Upper lobe of right lung (tissue), 1 donor: Measurements from ENCODE around the gene SIX6. TPM values are rescaled to one million over a fixed set of nuclear protein-coding genes. Genes with fewer than 3 reads are reported as not detected.
A peak's percentile ranks its signal among the peaks of the same experiment; 100 is the strongest.

ENCODE experiments used
- ATAC-seq: fragments of 200-7000 bp; cut with Tn5 transposase; one replicate; pipeline ENCODE4 v1.9.1; 2020; ENCODE audit warnings: mild to moderate bottlenecking, moderate library complexity
- DNase-seq: peaks from one replicate; pipeline ENCODE4 v3.0.0-alpha.2; 2020
- H3K27ac ChIP-seq: fragments of 200-600 bp; one replicate; pipeline ENCODE4 v1.8.0; 2022
- H3K27me3 ChIP-seq: fragments of 200-600 bp; one replicate; pipeline ENCODE4 v1.8.0; 2022; ENCODE audit warnings: mild to moderate bottlenecking
- H3K36me3 ChIP-seq: fragments of 200-600 bp; one replicate; pipeline ENCODE4 v1.8.0; 2022
- H3K4me1 ChIP-seq: fragments of 200-600 bp; one replicate; pipeline ENCODE4 v1.8.0; 2022
- H3K4me3 ChIP-seq: fragments of 200-600 bp; one replicate; pipeline ENCODE4 v1.8.0; 2022; ENCODE audit warnings: mild to moderate bottlenecking
- H3K9me3 ChIP-seq: fragments of 200-600 bp; one replicate; pipeline ENCODE4 v1.8.0; 2022
- CTCF ChIP-seq: fragments of 200-600 bp; IDR thresholded peaks from one replicate; pipeline ENCODE4 v1.8.0; 2022; ENCODE audit warnings: antibody characterized with exemption
- intact Hi-C: fragments of 100-400 bp; cut with DNase I; formaldehyde crosslinking; loops from one replicate; pipeline ENCODE4 v1.11.0; 2022
- total RNA-seq: library from RNA; stranded (reverse); fragmentation: NEBNext Ultra II Directional; extraction: Animal tissue kit (Norgen Biotek cat#: 25700); gene quantifications from one replicate; pipeline ENCODE4 v1.2.1, GENCODE V29; 2021
- donor health status: DM: no; HTN: yes; CAD: no; lungs with severe emphysema.

The SIX6 gene
- total RNA-seq, 1 donor from 2014 or later, result not detected

GRCh38 chr14:60510951-60511599 is 2.1 kb downstream of the SIX6 start:
- TF ChIP-seq CTCF, result no peak
- no peak overlapping the region for H3K27ac ChIP-seq
- H3K27me3 ChIP-seq, result peaks cover 99% of the 10 kb centered on the region
- ATAC-seq (no peak), DNase-seq (no peak)
- no peaks in the 10 kb centered on the region for H3K9me3 ChIP-seq
- intact Hi-C loops, result no loop called here
- H3K36me3 ChIP-seq, result no peaks in the 10 kb centered on the region
- H3K4me3 ChIP-seq, result no peak overlapping the region
- H3K4me1 ChIP-seq, result peaks cover 14% of the 10 kb centered on the region

- intact Hi-C loops, result no loop called here
Observed at GRCh38 chr14:60512126-60512525, 3.2 kb downstream of the SIX6 start.

GRCh38 chr14:60512973-60513571 is 4.1 kb downstream of the SIX6 start:
- Histone ChIP-seq H3K27ac (no peak overlapping the region), H3K4me3 (no peak overlapping the region), H3K9me3 (no peaks in the 10 kb centered on the region), H3K27me3 (peaks cover 90% of the 10 kb centered on the region), H3K4me1 (peaks cover 14% of the 10 kb centered on the region), H3K36me3 (no peaks in the 10 kb centered on the region)
- ATAC-seq, result no peak
- no peak for DNase-seq
- TF ChIP-seq CTCF, result no peak
- intact Hi-C loops, result no loop called here

More at GRCh38 chr14:60512126-60512525, 3.2 kb downstream of the SIX6 start:
- H3K4me1 ChIP-seq, result peaks cover 14% of the 10 kb centered on the region
- no peak overlapping the region for H3K27ac ChIP-seq
- H3K9me3 ChIP-seq, result no peaks in the 10 kb centered on the region
- H3K4me3 ChIP-seq, result no peak overlapping the region
- TF ChIP-seq CTCF, result no peak
- H3K27me3 ChIP-seq, result peaks cover 99% of the 10 kb centered on the region
- H3K36me3 ChIP-seq, result no peaks in the 10 kb centered on the region
- DNase-seq (no peak), ATAC-seq (no peak)

- H3K9me3 ChIP-seq, result no peaks in the 10 kb centered on the region
- intact Hi-C loops, result no loop called here
- DNase-seq (no peak), ATAC-seq (no peak)
- no peaks in the 10 kb centered on the region for H3K36me3 ChIP-seq
- no peak for TF ChIP-seq CTCF
- peaks cover 78% of the 10 kb centered on the region for H3K27me3 ChIP-seq
- no peak overlapping the region for H3K27ac ChIP-seq
- H3K4me3 ChIP-seq, result peak overlapping the region; percentile 39
- peaks cover 9% of the 10 kb centered on the region for H3K4me1 ChIP-seq
Observed at GRCh38 chr14:60514378-60514740, 5.4 kb downstream of the SIX6 start.

GRCh38 chr14:60514741-60515491 is 6.0 kb downstream of the SIX6 start:
- peaks cover 9% of the 10 kb centered on the region for H3K4me1 ChIP-seq
- peaks cover 75% of the 10 kb centered on the region for H3K27me3 ChIP-seq
- no peaks in the 10 kb centered on the region for H3K9me3 ChIP-seq
- no peak overlapping the region for H3K27ac ChIP-seq
- no peaks in the 10 kb centered on the region for H3K36me3 ChIP-seq
- DNase-seq (peak; percentile 64), ATAC-seq (peak; percentile 69)
- intact Hi-C loops, result no loop called here
- peak overlapping the region; percentile 39 for H3K4me3 ChIP-seq
- peak; percentile 39 for TF ChIP-seq CTCF
